Ovary (tissue), 3 donors: ENCODE measurements around the gene PIK3CD.
A peak's percentile ranks its signal among the peaks of the same experiment; 100 is the strongest.

Experiments used
- CTCF ChIP-seq, 3 donors: fragments of 450-650 bp in 2 of 3; fragments of 200-600 bp in 1 of 3; IDR thresholded peaks; one replicate each; pipeline versions ENCODE4 v1.5.1 to v1.8.0; 2016 to 2022; ENCODE audit warnings: antibody characterized with exemption in 3 of 3, mild to moderate bottlenecking in 1 of 3
- EP300 ChIP-seq: sonication (generic); formaldehyde crosslinking; IDR thresholded peaks from one replicate; pipeline ENCODE4 v1.6.1; 2017; ENCODE audit warnings: antibody characterized with exemption
- POLR2A ChIP-seq: fragments of 450-650 bp; IDR thresholded peaks from one replicate; pipeline ENCODE4 v1.6.1; 2017; ENCODE audit warnings: antibody characterized with exemption, mild to moderate bottlenecking, moderate library complexity
- donor health status: DM: no; HTN: no; CAD: no.

- TF ChIP-seq POLR2A (no peak), CTCF (IDR thresholded peaks at IDR 0.05) (peak; percentile 24 to 36 (median 25)), EP300 (no peak)
These were observed 70.3 kb downstream of the PIK3CD start for GRCh38 chr1:9721606-9722377.
